ENCODE results near the gene WNT10A.

WNT10A gene

DNA sequence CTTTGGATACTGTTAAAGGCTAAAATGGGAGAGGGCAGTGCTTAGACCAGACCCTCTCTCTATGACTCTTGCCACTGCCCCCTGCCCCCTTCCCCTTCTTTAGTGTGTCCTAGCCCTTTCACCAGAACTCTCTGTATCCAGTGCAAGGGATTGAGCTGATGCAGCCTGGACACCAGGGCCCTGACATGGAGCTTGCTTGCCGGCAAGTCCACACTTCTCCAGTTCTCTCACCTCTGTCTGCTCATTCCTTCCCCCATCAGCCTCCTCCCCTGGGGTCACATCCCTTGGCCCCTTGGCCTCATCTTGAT is 22.6 kb upstream of the WNT10A start:
- no peak for DNase-seq

DNA sequence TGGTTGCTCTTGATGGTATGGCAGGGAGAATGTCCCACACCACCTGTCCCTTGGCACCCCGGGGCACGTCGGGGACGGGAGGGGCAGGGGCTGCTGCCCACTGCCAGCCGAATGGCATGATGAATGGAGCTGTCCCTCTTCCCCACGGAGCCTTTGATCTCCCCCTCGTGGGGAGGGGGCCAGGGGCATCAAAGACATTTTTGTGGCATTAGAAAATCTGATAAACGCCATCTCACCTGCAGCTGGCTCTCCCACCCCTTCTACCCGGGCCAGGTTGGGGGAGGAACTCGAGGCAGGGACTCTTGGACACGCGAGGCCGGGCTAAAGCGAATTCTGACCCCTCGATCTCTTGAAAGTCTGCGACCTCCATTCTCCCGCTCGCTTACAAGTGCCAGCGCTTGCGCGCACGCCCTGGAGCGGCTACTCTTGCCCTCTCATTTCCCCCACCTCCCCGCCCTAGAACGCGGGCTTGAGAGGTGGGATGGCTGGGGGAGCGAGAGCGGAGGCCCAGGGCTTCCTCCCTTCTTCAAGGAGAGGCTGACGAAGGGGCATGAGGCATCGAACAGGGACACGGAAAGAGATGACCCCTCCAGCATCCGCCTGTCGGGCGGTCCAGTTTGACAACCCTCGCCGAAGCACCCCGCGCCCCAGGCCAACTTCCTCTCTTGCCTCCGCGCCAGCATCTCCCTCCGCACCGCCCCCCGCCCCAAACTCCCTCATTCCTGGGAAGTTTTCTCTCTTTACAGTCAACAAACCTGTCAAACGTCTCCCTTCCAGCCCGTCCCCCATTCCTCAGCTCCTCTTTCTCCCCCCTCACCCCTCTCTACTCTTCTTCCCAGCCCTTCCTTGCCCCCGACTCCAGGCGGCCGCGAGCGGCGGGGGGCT is 21.7 kb upstream of the WNT10A start:
- no peak for DNase-seq

DNA sequence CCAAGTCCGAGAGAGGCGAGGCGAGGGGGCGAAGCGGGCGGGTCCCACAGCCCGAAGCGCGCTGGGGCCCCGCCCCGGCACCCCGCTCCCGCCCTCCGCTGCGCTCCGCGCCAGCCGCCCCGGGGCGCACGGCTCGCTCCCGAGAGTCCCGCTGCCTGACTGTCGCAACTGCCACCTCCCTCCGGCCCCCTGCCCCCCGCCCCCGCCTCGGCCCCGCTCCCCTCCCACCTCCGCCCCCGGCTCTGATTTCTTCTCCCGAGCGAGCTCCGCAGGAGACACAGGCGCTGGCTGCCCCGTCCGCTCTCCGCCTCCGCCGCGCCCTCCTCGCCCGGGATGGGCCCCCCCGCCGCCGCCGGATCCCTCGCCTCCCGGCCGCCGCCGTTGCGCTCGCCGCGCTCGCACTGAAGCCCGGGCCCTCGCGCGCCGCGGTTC is 21.1 kb upstream of the WNT10A start, which contains the start of gene WNT6:
WNT6 (plus strand) TSS at position 250 of the 432 bp plus-strand sequence. CDS start 233 bp downstream, outside the sequence.
- DNase-seq: no peak

DNA sequence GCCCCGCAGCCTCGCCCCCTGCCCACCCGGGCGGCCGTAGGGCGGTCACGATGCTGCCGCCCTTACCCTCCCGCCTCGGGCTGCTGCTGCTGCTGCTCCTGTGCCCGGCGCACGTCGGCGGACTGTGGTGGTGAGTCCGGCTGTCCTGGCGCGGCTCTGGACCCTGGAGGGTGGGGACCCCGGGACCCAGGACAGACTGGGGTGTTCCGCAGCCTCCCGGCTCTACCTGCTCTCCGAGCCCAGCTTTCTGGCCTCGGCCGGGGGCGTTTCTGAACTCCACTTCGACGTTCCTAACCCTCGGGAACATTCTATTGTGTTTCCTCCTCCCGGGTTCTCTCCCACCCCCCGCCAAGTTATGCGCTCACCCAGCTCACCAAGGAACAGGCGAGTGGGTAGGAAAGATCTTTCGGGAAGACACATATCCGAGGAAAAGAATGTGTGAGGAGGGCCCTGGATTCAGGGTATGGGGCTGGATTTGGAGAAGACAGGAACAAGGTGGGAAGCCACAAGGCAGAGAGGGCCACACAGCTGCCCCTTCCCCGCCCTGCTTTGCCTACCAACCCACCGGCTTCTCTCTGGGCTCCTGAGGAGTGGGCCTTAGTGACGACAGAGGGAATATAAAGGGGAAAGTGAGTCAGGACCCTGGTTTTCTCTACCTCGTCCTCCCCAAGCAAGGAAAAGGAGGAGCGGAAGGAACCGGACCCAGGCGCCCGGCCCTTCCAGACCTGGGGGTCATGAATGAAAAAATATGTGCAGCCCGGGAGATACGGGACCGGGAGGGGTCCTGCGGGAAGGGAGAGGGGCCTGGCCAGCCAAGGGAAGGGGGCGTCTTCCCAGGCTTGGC is 20.4 kb upstream of the WNT10A start:
- no peak for DNase-seq

DNA sequence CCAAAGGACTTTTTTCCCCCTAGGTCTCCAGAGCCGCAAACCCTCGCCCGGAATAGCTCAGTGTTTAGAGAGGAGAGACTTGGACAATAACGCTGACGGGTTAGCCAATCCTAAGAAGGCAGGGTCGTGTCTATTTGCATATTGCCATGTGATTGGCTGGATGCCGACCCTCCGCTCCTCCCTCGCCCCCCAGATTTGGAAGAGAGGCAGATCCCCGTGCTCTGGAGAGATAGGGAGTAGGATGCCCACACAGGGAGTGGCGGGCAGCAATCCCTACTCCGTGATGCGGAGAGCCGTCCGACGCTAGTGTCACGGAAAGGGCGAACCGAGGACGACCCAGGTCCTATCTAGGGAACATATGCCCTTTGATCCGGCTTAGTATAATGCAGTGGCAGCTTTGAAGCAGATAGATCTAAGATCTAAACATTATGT is 19.7 kb upstream of the WNT10A start:
- peak; percentile 79 for DNase-seq

DNA sequence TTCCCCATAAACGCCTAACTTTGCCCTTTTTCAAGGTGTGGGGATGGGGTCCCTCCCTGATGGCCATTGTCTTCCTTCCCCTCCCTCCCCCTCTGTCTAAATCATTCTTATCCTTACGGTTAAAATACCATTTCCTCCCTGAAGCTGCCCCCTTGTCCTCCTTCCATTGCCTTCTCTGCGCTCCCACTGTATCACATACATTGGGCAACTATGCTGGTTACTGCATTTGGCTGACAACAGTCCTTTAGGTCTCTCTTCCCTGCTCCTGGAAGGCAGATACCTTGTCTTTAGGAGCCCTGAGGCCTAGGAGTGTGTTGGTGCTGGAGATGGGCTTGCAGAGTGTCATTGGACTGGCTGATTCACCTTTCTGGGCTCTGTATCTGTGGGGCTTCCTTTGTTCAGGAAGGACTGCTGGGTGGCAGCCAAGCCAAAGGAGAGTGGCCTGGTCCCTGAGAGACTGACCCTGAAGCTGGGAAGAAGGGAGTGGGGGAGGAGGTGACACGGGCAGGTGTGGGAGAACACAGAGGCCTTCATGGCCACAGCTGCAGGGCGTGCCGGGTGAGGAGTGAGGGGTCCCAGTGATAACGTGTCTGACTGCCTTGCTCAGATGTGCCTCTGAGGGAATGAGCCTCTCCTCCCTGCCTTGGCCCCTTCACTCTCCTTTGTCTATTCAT is 18.9 kb upstream of the WNT10A start:
- no peak for DNase-seq

DNA sequence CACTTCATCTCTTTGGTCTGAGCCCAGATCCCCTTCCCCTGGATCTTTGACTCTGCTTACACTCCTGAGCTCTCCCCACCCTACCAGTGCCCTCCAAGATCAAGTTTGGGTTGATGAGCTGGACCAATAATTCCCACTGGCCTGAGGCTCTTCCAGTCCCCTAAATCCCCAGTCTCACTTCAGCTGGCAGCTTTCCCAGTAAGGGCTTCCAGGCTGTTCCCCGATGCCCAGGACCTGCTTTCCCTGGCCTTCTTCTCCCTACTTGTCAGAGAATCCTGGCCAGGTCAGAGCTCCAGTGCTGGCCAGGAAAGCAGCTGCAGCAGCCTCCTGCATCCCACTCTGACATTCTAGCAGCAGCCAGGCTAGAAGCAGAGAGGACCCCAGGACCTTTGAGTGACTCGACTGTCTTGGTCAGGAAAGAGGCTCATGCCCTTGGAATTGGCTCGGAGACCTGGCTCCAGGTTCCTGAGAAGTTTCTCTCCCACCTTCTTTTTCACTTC is 17.6 kb upstream of the WNT10A start:
- no peak for DNase-seq

DNA sequence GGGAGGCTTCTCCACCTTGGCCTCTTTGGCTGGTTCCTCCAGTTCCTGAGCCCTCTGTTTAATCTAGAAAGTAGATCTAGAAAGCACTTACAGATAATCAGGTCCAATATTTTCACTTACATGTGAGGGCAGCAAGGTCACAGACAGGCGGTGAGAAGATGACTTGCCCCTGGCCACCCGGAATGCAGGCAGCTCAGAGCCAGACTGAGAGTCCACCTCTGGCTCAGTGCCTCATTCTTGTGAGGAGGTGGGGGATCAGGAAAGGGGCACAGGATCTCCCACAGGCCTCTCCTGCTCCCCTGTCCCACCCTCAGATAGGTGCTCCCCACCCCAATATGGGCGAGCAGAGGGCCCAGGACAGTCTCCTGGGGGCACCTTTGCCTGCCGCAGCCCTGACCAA is 15.3 kb upstream of the WNT10A start:
- DNase-seq: no peak

DNA sequence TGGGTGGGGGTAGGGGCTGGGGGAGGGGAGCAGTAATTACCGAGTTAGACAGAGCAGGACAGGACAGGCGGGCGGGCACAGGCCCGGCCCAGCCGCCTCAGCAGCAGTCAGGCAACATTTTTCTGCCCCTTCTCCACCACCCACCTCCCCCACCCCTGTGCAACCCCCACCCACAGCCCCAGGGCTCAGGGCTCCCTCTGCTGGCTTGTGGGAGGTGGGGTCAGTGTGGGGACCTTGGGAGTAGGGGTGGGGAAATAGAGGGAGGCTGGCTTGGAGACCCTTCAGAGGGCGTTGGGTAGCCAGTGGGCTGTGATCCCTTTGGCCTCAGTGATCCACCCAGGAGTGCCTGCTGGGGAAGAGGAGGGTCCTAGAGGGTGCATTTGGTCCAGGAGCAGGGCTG is 14.7 kb upstream of the WNT10A start:
- no peak for DNase-seq

DNA sequence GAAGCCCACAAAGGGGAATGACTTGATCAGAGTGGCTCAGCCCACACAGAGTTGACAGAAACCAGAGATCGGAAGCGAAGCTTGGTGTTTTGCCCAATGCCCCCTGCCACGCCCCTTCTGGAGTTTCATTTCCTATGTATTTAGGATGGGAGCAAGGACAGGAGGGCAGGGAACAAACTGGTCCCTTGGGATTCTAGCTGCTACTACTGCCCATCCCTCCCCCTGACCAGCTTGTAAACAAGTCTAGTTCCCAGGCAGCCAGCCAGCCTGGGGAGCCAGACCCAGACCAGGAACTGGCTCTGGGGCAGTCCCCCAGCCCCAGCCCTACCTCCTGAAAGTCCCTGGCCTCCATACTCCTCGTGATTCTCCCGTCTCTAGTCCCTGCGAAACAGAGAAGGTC is 12.8 kb upstream of the WNT10A start:
- no peak for DNase-seq

DNA sequence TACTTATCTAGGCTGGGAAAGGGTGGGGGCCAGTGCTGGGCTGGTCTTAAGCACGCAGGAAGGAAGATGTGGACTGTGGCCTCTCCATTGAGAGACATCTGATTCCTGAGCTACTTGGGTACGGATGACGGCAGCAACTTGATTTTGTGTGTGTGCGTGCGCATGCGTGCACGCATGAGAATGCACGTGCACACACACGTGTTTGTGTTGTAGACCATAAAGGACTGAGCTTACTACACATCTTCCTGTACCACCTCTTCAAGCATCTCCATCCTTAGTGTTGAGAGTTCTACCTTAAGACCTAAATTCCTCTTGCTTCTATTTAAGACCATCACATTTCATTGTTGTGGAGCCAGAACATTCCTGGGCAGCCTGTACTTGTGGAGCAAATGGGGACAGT is 11.6 kb upstream of the WNT10A start:
- DNase-seq: no peak

DNA sequence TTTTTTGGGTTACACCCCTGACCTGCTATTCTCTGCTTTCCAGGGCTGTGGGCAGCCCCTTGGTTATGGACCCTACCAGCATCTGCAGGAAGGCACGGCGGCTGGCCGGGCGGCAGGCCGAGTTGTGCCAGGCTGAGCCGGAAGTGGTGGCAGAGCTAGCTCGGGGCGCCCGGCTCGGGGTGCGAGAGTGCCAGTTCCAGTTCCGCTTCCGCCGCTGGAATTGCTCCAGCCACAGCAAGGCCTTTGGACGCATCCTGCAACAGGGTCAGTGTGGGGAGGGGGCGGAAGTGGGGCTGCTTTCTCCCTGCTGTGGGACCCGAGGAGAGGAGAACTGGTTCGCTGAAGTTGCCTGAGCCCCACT is 9.7 kb upstream of the WNT10A start:
- DNase-seq: no peak

DNA sequence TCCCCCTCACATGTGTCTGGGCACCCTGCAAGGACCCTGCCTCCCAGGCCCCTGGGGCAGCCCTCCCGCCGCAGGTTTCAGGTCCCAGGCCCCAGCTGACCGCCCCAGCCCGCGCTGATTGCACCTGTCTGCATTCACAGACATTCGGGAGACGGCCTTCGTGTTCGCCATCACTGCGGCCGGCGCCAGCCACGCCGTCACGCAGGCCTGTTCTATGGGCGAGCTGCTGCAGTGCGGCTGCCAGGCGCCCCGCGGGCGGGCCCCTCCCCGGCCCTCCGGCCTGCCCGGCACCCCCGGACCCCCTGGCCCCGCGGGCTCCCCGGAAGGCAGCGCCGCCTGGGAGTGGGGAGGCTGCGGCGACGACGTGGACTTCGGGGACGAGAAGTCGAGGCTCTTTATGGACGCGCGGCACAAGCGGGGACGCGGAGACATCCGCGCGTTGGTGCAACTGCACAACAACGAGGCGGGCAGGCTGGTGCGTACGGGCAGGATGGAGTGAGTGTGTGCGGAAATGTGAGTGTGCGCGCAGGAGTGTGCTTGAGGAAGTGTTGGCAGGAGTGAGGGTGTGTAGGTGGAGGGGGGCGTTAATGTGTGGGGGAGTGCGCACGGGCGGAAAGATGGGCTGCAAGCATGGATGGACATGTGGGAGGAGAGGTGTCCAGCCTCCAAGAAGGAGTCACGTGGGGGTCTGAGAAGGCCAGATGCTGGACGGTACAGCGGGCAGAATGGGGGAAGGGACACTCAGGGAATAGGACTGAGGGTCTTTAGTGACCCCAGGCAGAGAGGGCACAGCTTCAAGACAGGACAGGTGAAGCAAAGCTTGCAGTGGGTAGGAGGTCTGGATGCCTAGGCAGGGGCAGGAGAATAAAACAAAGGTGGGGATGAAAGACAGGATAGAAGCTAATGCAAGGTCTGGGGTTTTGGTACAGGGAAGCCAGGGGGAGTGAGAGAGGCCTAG is 9.0 kb upstream of the WNT10A start:
- DNase-seq: no peak

DNA sequence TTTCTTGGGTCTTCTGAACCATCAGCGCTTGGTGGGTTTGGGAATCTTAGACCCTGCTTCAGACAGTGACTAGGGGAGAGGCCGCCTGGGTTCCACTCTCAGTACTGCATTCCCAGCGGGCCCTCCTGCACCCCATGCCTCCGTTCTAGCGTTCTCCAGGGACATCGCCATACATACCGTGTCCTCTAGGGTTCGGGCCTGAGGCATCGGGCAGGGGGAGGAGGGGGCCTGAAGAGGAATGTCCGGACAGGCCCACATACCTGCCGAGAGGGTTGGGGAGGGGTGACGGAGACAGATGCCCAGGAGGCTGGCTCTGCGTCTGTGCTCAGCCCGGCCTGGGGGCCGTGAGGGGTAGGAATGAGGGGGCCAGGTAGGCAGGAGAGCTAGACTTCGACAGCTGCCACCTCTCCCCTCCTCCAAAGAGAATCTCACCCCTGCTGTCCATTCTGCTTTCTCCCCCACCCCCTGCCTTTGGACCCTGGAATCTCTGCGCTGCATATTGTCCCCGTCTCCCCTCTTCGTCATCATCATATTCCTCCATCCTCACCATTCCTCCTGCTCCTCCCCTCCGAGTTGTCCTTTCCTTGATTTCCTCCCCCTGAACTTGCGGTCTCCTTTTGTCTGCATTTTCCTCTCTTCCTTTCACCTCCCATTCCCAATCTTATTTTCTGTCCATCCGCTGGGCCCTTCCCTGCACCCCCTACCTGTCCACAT is 7.8 kb upstream of the WNT10A start:
- DNase-seq: no peak

DNA sequence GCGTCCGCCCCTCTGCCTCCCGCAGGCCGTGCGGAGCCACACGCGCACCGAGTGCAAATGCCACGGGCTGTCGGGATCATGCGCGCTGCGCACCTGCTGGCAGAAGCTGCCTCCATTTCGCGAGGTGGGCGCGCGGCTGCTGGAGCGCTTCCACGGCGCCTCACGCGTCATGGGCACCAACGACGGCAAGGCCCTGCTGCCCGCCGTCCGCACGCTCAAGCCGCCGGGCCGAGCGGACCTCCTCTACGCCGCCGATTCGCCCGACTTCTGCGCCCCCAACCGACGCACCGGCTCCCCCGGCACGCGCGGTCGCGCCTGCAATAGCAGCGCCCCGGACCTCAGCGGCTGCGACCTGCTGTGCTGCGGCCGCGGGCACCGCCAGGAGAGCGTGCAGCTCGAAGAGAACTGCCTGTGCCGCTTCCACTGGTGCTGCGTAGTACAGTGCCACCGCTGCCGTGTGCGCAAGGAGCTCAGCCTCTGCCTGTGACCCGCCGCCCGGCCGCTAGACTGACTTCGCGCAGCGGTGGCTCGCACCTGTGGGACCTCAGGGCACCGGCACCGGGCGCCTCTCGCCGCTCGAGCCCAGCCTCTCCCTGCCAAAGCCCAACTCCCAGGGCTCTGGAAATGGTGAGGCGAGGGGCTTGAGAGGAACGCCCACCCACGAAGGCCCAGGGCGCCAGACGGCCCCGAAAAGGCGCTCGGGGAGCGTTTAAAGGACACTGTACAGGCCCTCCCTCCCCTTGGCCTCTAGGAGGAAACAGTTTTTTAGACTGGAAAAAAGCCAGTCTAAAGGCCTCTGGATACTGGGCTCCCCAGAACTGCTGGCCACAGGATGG is 7.1 kb upstream of the WNT10A start:
- no peak for DNase-seq

DNA sequence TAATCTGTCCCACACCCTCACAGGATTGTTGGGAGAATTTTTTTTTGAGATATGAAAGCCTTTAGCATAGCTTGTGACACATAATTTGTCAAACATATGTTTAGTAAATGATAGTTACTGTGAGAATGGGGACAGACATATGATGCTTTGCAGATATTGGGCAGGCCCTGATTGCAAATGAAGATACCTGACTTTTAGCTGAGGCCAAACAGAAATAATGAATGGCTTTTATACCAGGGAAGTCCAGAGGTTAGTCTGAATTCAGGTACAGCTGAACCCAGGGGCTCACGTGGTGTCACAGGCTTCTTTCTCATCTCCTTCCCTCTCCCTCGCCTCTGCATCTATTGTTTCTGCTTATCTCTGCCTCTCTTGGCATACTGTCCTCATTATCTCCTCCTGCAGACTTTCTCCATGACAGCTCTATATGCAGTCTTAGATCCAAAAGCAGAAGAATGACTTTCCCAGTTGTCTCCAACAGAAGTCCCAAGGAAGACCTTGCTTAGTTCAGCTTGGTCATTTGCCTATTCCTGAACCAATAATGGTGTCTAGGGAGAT is 4.9 kb upstream of the WNT10A start:
- DNase-seq: peak; percentile 77

DNA sequence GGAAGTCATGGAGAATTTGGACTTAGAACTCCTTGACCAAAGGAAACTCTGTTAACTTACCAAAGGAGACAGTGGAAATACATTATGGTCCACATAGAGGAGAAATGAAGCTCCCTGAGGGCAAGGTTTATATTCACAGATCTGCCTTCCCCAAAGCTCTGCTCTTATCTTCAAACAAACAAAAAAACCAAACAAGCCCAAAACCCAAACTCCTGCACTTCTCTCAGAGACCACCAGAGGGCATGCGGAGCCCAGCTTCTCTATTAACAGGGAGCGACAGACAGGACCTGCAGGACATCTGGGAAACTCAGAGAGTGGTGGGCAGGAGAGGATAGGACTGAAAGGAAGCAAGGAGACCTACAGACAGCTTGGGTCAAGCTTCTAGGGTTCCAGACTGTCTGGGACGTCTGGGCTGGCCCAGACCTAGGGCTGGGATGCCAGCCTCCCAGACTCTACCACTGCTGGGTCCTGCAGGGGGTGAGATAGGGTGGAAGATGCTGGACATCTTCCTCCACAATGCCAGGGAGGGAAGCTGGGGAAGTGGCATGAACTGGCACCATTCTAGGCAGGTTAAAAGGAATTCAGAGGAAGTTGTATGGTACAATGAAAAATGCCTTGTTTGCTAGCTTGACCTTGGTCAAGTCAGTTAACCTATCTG is 4.0 kb upstream of the WNT10A start:
- DNase-seq: peak; percentile 85

DNA sequence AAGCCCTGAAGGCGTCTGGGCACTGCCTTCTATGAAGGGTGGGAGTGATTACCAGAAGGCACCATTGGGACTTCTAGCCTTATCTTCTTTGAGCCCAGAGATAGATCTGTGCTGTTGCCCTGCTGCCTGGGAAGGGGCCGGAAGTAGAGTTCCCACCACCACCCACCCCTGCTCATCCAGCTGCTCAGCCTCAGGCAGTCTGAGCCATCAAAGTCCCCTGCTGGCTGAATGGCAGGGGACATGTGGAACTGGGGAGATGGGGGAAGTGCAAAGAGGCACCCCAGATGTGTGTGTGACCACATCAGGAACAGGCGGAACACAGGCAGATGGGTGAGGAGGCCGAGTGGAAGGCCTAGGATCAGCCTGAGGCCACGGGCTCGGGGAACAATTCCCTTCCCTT is 3.3 kb upstream of the WNT10A start:
- DNase-seq: no peak

DNA sequence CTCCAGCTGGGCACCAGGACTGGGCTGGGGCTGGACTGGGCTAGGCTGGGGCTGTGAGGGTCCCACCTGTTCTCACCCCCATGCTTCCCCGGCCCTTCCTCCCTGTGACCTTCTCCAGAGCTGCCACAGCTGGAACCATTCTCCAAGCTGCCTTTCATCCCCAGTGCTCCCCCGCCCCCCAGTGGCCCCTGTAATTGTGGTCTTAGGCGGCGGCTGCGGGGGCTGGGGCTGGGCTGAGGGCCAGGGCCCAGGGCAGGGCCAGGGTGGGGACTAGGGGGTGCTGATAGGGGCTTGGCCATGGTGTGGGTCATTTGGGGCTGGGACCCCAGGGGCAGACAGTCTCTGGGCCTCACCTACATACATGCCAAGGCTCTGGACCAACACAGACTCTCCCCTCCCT is 2.8 kb upstream of the WNT10A start:
- DNase-seq: no peak

DNA sequence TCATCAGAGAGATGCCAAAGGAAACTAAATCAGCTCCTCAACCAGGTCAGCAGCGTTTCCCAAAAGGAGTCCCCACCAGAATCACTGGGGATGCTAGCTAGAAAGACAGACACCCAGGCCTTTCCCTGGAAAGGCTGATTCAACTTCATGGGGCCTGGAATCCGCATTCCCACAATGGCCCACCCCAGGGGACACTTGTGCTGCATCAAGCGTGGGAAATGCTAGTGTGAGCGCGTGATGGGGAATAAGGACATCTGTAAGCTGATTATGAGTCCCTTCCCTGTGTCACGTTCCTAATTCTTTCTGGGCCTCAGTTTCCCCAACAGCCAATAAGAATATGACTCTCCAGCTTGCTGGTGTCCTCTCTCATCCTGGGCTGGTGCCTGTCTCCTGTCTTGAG is 2.2 kb upstream of the WNT10A start:
- no peak for DNase-seq
